Keratinocyte (primary cell): ENCODE data around the gene DLG5. TPM values are rescaled to one million over a fixed set of nuclear protein-coding genes. Genes with fewer than 3 reads are reported as not detected.

Source experiments
- DNase-seq: peaks from one replicate; pipeline ENCODE4 v3.0.0-alpha.2; 2011; ENCODE audit warnings: low read depth, missing footprints, low spot score
- FAIRE-seq: peaks from 2 replicates; lab custom pipeline; 2011; peaks lifted over from hg19 to GRCh38; lab: Jason Lieb, UNC
- H2AFZ ChIP-seq: 2 replicates; pipeline ENCODE4 v1.6.0; 2012; ENCODE audit warnings: low read length, control low read depth, inconsistent platforms; ENCODE audit not compliant: control insufficient read depth
- H3K27ac ChIP-seq: 2 replicates; pipeline ENCODE4 v1.5.1; 2011; ENCODE audit warnings: low read length; ENCODE audit not compliant: control insufficient read depth, insufficient read depth
- H3K27me3 ChIP-seq: 3 replicates; pipeline ENCODE4 v1.6.0; 2011; ENCODE audit warnings: low read length; ENCODE audit not compliant: control insufficient read depth, insufficient read depth; ENCODE audit errors: extremely low read depth
- H3K36me3 ChIP-seq, 2 experiments: 2 replicates in 1 of 2; 3 replicates in 1 of 2; pipeline ENCODE4 v1.5.1; 2011; ENCODE audit warnings: low read length in 2 of 2, mild to moderate bottlenecking in 1 of 2; ENCODE audit not compliant: control insufficient read depth in 2 of 2, insufficient read depth in 2 of 2; ENCODE audit errors: extremely low read depth in 1 of 2
- H3K4me1 ChIP-seq: 3 replicates; pipeline ENCODE4 v1.5.1; 2011; ENCODE audit warnings: low read length; ENCODE audit not compliant: control insufficient read depth, insufficient read depth; ENCODE audit errors: extremely low read depth
- H3K4me2 ChIP-seq: 3 replicates; pipeline ENCODE4 v1.6.0; 2011; ENCODE audit warnings: low read depth, low read length; ENCODE audit not compliant: control insufficient read depth, insufficient read depth; ENCODE audit errors: extremely low read depth
- H3K4me3 ChIP-seq, 3 experiments: fragments of 200-600 bp in 1 of 3; sonication (generic) in 1 of 3; 2 replicates in 2 of 3; 3 replicates in 1 of 3; pipeline ENCODE4 v1.5.1; 2011 to 2016; ENCODE audit warnings: low read length in 3 of 3, mild to moderate bottlenecking in 3 of 3, control low read depth in 2 of 3, inconsistent platforms in 1 of 3, low read depth in 1 of 3, mixed read lengths in 1 of 3, mixed run types in 1 of 3, moderate library complexity in 1 of 3; ENCODE audit not compliant: control insufficient read depth in 2 of 3, insufficient read depth in 2 of 3; ENCODE audit errors: extremely low read depth in 1 of 3
- H3K79me2 ChIP-seq: 2 replicates; pipeline ENCODE4 v1.6.0; 2012; ENCODE audit warnings: low read length; ENCODE audit not compliant: control insufficient read depth, insufficient read depth
- H3K9ac ChIP-seq: 3 replicates; pipeline ENCODE4 v1.6.0; 2011; ENCODE audit warnings: low read length; ENCODE audit not compliant: control insufficient read depth, insufficient read depth; ENCODE audit errors: extremely low read depth
- H3K9me1 ChIP-seq: 3 replicates; pipeline ENCODE4 v1.6.0; 2011; ENCODE audit warnings: low read length; ENCODE audit not compliant: control insufficient read depth, insufficient read depth; ENCODE audit errors: extremely low read depth
- H3K9me3 ChIP-seq: 2 replicates; pipeline ENCODE4 v1.5.1; 2012; ENCODE audit warnings: low read depth, low read length; ENCODE audit not compliant: control insufficient read depth
- H4K20me1 ChIP-seq: 3 replicates; pipeline ENCODE4 v1.6.0; 2011; ENCODE audit warnings: low read length; ENCODE audit not compliant: control insufficient read depth, insufficient read depth; ENCODE audit errors: extremely low read depth
- CTCF ChIP-seq, 3 experiments: IDR thresholded peaks in 1 of 3; conservative IDR thresholded peaks in 1 of 3; optimal IDR thresholded peaks in 1 of 3; 2 replicates in 2 of 3; 3 replicates in 1 of 3; pipeline versions ENCODE3 to v1.5.1; 2011; ENCODE audit warnings: low read length in 3 of 3, mild to moderate bottlenecking in 3 of 3, moderate library complexity in 2 of 3, control low read depth in 1 of 3, inconsistent platforms in 1 of 3; ENCODE audit not compliant: insufficient read depth in 2 of 3; ENCODE audit errors: extremely low read depth in 1 of 3
- EZH2 ChIP-seq: IDR thresholded peaks from one replicate; pipeline ENCODE4 v1.6.1; 2012; ENCODE audit warnings: inconsistent platforms, mild to moderate bottlenecking, low read length, moderate library complexity
- dilution Hi-C: fragments of 300-500 bp; cut with MboI; formaldehyde crosslinking; loops from one replicate; pipeline ENCODE4 v1.7.0; 2020; ENCODE audit warnings: low sequenced_read_pairs; ENCODE audit not compliant: extremely low pct_ligation_motif_present
- polyA plus RNA-seq, 5 experiments: library from polyadenylated mRNA; depleted of rRNA in 3 of 5; stranded (reverse) in 3 of 5; stranded (forward) in 1 of 5; unstranded in 1 of 5; fragments of >200 nt; gene quantifications; 1 replicate in 1 of 5; 2 replicates in 3 of 5; 3 replicates in 1 of 5; pipeline versions ENCODE4 v1.2.1 to v1.2.3, GENCODE V29; 2011 to 2012; ENCODE audit warnings: missing spikeins in 2 of 5, low read depth in 1 of 5, low replicate concordance in 1 of 5

Gene DLG5
- polyA plus RNA-seq, 1 donor (not counting 4 experiments of a cell fraction or from before 2014, with no cell fraction given) = 17.2 TPM

- Histone ChIP-seq H3K9ac (no peak overlapping the region), H4K20me1 (peaks cover 13% of the 10 kb centered on the region), H3K4me1 (peaks cover 5% of the 10 kb centered on the region), H3K79me2 (peaks cover 96% of the 10 kb centered on the region), H3K4me3 (no peak overlapping the region), H3K27me3 (no peaks in the 10 kb centered on the region), H3K36me3 (peaks cover 0 to 6% of the 10 kb centered on the region in 2 experiments), H3K9me1 (no peaks in the 10 kb centered on the region), H2AFZ (no peak overlapping the region), H3K9me3 (no peaks in the 10 kb centered on the region), H3K4me2 (no peak overlapping the region), H3K27ac (no peak overlapping the region)
- FAIRE-seq (no peak), DNase-seq (no peak)
- dilution Hi-C loops = no loop called here
- TF ChIP-seq CTCF (optimal IDR thresholded peaks at IDR 0.05 in 1 of 3, IDR thresholded peaks at IDR 0.05 in 1 of 3, conservative IDR thresholded peaks at IDR 0.05 in 1 of 3; ENCODE audit: extremely low read depth in 1 of 3, insufficient read depth in 2 of 3, low read length in 3 of 3) (no peak), EZH2 (no peak)
Measured at GRCh38 chr10:77913090-77913489, 13.5 kb downstream of the DLG5 start.

GRCh38 chr10:77912576-77912975 lies 14.0 kb downstream of the DLG5 start:
- H3K9ac ChIP-seq = no peak overlapping the region
- DNase-seq (no peak), FAIRE-seq (no peak)
- no peak overlapping the region for H3K27ac ChIP-seq
- H2AFZ ChIP-seq = no peak overlapping the region
- no peak overlapping the region for H3K4me2 ChIP-seq
- peaks cover 10% of the 10 kb centered on the region for H3K4me1 ChIP-seq
- no peak overlapping the region for H3K4me3 ChIP-seq
- H3K9me3 ChIP-seq = no peaks in the 10 kb centered on the region
- H4K20me1 ChIP-seq = peaks cover 13% of the 10 kb centered on the region
- H3K27me3 ChIP-seq = no peaks in the 10 kb centered on the region
- dilution Hi-C loops = no loop called here
- TF ChIP-seq CTCF (optimal IDR thresholded peaks at IDR 0.05 in 1 of 3, IDR thresholded peaks at IDR 0.05 in 1 of 3, conservative IDR thresholded peaks at IDR 0.05 in 1 of 3; ENCODE audit: extremely low read depth in 1 of 3, insufficient read depth in 2 of 3, low read length in 3 of 3) = no peak
- no peak for TF ChIP-seq EZH2
- no peaks in the 10 kb centered on the region for H3K9me1 ChIP-seq
- peaks cover 0 to 9% of the 10 kb centered on the region in 2 experiments for H3K36me3 ChIP-seq
- peaks cover 98% of the 10 kb centered on the region for H3K79me2 ChIP-seq
